ENCODE results near the gene GJB5. TPM values are rescaled to one million over a fixed set of nuclear protein-coding genes. Genes with fewer than 3 reads are reported as not detected.

The GJB5 gene
- total RNA-seq, 1 donor from 2014 or later: not detected

DNA sequence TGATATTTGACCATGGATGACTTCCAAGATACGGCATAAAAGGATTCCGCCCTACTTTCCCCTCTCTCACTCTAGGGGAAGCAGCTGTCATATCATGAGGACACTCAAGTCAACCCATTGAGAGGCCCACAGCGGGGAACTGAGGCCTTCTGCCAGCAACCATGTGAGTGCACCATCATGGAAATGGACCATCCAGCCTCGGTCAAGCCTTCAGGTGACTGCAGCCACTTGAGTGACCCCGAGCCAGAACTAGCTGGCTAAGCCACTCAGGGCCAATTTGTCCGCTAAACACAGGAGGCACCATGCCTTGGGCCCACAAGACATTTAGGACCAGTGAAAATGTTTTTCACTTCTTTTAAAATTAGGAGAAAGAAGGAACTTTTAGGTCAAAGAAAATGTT lies 11.1 kb upstream of the GJB5 start:
- TF ChIP-seq, protein P1, sequence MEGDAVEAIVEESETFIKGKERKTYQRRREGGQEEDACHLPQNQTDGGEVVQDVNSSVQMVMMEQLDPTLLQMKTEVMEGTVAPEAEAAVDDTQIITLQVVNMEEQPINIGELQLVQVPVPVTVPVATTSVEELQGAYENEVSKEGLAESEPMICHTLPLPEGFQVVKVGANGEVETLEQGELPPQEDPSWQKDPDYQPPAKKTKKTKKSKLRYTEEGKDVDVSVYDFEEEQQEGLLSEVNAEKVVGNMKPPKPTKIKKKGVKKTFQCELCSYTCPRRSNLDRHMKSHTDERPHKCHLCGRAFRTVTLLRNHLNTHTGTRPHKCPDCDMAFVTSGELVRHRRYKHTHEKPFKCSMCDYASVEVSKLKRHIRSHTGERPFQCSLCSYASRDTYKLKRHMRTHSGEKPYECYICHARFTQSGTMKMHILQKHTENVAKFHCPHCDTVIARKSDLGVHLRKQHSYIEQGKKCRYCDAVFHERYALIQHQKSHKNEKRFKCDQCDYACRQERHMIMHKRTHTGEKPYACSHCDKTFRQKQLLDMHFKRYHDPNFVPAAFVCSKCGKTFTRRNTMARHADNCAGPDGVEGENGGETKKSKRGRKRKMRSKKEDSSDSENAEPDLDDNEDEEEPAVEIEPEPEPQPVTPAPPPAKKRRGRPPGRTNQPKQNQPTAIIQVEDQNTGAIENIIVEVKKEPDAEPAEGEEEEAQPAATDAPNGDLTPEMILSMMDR (conservative IDR thresholded peaks at IDR 0.05; ENCODE audit: low read depth, low read length): no peak
- no peak for DNase-seq (ENCODE audit: low read depth)
- no peak overlapping the region for H3K4me3 ChIP-seq (ENCODE audit: low read depth, low read length)

DNA sequence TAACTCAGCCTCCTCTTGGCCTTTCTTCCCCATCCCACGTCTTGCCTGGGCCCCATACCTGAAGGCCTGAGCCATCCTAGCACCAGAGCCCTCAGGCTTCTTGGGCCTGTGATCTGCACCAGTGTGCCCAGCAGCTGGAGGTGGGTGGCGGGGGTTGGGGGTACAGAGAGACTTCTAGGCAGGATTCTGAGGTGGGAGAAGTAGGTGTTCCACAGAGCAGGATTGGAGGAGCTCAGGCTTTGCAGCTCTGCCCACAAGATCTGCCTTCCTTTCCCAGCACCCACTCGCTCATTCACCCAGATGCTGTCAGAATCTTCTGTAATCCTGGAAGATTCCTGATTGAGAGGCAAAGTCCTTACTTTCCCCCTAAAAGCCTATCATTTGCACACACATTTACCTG lies 10.0 kb upstream of the GJB5 start:
- no peak overlapping the region for H3K4me3 ChIP-seq (ENCODE audit: low read depth, low read length)
- TF ChIP-seq, protein P1 (conservative IDR thresholded peaks at IDR 0.05; ENCODE audit: low read depth, low read length): no peak
- DNase-seq (ENCODE audit: low read depth): no peak

DNA sequence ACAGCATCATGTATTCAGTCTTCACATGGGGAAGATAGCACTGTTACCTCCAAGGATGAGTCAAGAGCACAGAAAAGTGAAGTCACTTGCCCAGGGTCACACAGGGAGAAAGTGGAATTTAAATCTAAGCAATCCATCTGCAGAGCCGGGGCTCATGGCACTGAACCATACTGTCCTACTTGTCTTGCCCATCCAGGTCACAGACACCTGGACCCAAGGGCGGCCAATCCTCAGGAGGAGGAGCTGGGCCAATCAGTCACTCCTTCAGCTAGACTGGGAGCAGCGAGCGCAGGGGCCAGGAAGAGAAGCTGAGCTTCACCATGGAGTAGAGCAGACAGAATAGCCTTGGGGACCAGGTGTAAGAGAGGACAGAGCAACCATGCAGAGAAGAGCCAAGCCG lies 9.2 kb upstream of the GJB5 start:
- no peak overlapping the region for H3K4me3 ChIP-seq (ENCODE audit: low read depth, low read length)
- no peak for DNase-seq (ENCODE audit: low read depth)
- TF ChIP-seq, protein P1 (conservative IDR thresholded peaks at IDR 0.05; ENCODE audit: low read depth, low read length): no peak

DNA sequence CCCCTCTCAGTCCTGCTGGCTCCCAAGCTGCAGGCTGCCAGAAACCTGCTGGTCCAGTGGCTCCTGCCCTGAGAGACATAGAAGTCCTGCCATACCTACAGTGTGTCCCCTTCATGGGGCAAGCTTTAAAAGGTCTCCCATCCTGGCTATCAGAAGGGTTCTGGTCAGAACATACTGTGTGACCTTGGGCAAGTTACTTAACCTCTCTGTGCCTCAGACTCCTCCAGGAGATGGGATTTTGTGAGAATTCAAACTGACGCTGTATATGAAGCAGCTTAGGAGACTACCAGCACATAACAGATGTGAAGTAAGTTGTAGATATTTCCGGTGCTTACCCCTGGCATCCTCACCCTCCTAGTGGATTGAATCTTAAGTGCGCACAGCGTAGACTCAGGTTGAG lies 8.7 kb upstream of the GJB5 start:
- no peak for DNase-seq (ENCODE audit: low read depth)
- TF ChIP-seq, protein P1 (conservative IDR thresholded peaks at IDR 0.05; ENCODE audit: low read depth, low read length): no peak
- H3K4me3 ChIP-seq (ENCODE audit: low read depth, low read length): no peak overlapping the region

DNA sequence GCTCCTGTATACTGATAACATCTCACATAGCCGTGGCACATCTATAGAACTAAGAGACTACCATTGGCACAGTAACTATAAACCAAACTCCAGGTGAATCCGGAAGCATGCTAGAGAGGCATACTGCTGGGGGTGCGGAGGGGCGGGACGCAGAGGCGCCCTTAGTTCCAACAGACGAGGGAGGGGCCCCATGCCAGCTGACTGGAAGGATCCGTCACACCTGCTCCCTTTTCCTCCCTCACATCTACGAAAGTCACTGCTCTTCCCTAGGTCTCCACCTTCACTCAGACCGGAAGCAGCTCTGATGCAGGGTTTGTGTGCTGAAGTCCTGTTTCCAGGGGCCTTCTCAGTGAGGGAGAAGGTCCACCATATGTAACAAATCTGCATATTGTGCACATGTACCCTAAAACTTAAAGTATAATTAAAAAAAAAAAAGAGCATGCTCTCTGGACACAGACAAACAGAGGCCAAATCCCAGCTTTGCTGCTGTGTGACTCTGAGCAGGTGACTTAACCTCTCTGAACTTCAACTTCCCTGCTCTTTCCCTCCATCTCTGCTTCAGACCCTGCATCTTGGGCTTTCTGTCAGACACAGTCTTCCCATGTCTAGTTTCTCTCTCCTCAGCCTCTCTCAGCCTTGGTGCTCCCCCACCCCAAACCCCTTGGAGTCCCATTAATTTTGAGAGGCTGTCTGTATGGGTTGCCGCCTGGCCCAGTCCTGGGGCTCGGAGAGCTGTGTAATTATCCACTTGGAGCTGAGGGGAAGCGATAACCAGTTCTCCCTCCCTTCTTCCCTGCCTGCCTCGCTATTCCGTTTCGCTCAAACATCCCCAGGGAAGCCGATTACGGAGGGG lies 7.8 kb upstream of the GJB5 start:
- H3K4me3 ChIP-seq (ENCODE audit: low read depth, low read length): no peak overlapping the region
- DNase-seq (ENCODE audit: low read depth): no peak
- TF ChIP-seq, protein P1 (conservative IDR thresholded peaks at IDR 0.05; ENCODE audit: low read depth, low read length): no peak

DNA sequence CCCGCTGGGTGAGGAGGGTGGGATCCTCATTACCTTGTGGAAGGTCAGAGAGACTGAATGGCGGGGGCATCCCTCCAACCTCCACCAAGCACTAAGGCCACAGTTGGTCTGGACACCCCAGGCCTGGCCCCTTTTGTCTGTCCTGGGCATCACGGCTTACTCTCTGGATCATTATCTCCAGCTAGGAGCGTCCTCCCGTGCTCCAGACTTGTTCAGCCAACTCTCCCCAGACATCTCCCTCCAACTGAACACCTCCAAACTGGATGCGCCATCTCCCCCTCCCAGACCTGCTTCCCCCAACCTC lies 7.3 kb upstream of the GJB5 start:
- no peak for DNase-seq (ENCODE audit: low read depth)
- no peak overlapping the region for H3K4me3 ChIP-seq (ENCODE audit: low read depth, low read length)
- TF ChIP-seq, protein P1 (conservative IDR thresholded peaks at IDR 0.05; ENCODE audit: low read depth, low read length): no peak

DNA sequence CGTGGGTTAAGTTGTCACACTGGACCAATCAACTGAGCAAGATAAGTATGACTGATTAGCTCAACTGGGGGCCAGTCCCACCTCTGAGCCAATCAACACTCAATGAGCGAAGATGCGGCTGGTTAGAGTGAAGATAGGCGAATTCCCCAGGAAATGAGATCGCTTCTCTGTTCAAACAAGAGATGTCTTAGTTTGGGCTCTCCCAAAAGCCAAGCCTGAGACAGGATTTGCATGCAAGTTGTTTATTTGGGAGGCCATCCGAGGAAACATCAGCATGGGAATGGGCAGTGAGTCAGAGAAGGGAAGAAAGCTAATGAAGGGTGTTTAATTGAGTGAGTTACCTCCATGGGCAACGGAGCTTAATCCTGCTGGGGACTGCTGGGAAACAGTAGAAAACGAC lies 4.9 kb upstream of the GJB5 start:
- TF ChIP-seq, protein P1 (conservative IDR thresholded peaks at IDR 0.05; ENCODE audit: low read depth, low read length): no peak
- DNase-seq (ENCODE audit: low read depth): no peak
- H3K4me3 ChIP-seq (ENCODE audit: low read depth, low read length): no peak overlapping the region
